IMR-90 (cell line): Measurements from ENCODE around the gene ASCL5. TPM values are rescaled to one million over a fixed set of nuclear protein-coding genes. Genes with fewer than 3 reads are reported as not detected.

Experiments
- ATAC-seq: fragments of 200-7000 bp; cut with Tn5 transposase; 2 replicates; pipeline ENCODE4 v1.9.1; 2020; ENCODE audit warnings: low read depth, mild to moderate bottlenecking, moderate library complexity
- BruUV-seq: library from RNA; stranded (reverse); fragments of 400-500 nt; replicated peaks from 2 replicates; lab custom pipeline; 2021; lab: Mats Ljungman, UMichigan
- CTCF ChIA-PET: fragments of 300-600 bp; formaldehyde crosslinking; extraction: SDS; loops from one replicate; lab custom pipeline; 2021; ENCODE audit warnings: antibody characterized with exemption; lab: Yijun Ruan, JAX
- POLR2A ChIA-PET: fragments of 300-600 bp; sonication (Branson Sonifier 250); formaldehyde crosslinking; loops from one replicate; lab custom pipeline; 2022; ENCODE audit warnings: antibody characterized with exemption; ENCODE audit not compliant: unreplicated experiment; lab: Charles Lee
- DNase-seq: peaks from one replicate; pipeline ENCODE4 v3.0.0; 2013
- H2AFZ ChIP-seq: replicated peaks from 2 replicates; pipeline ENCODE3; 2013; ENCODE audit warnings: low read length, mild to moderate bottlenecking; ENCODE audit not compliant: poor library complexity
- H2AK5ac ChIP-seq: 2 replicates; pipeline ENCODE4 v1.6.1; 2013; ENCODE audit warnings: low read depth, low read length, inconsistent platforms
- H2AK9ac ChIP-seq: replicated peaks from 2 replicates; pipeline ENCODE3; 2013; ENCODE audit warnings: mild to moderate bottlenecking, low read depth, low read length, moderate library complexity; ENCODE audit not compliant: poor library complexity
- H2BK120ac ChIP-seq: 2 replicates; pipeline ENCODE4 v1.6.1; 2013; ENCODE audit warnings: low read depth, low read length, inconsistent platforms
- H2BK15ac ChIP-seq: 3 replicates; pipeline ENCODE4 v1.6.1; 2013; ENCODE audit warnings: low read depth, low read length, inconsistent platforms
- H2BK20ac ChIP-seq: 2 replicates; pipeline ENCODE4 v1.6.1; 2013; ENCODE audit warnings: low read depth, mild to moderate bottlenecking, inconsistent platforms, low read length, moderate library complexity
- H2BK5ac ChIP-seq: 2 replicates; pipeline ENCODE4 v1.6.1; 2013; ENCODE audit warnings: mild to moderate bottlenecking, low read depth, low read length, inconsistent platforms; ENCODE audit not compliant: poor library complexity, severe bottlenecking
- H3K14ac ChIP-seq: replicated peaks from 2 replicates; pipeline ENCODE4 v1.6.1; 2013; ENCODE audit warnings: low read depth, low read length, inconsistent platforms
- H3K18ac ChIP-seq: 2 replicates; pipeline ENCODE4 v1.6.1; 2013; ENCODE audit warnings: low read depth, low read length, control low read depth
- H3K23ac ChIP-seq: 2 replicates; pipeline ENCODE4 v1.6.1; 2013; ENCODE audit warnings: low read depth, low read length, inconsistent platforms
- H3K27ac ChIP-seq: 2 replicates; pipeline ENCODE4 v1.5.1; 2013; ENCODE audit warnings: mild to moderate bottlenecking, control low read depth, low read length; ENCODE audit not compliant: insufficient read depth
- H3K27me3 ChIP-seq: 2 replicates; pipeline ENCODE4 v1.6.1; 2013; ENCODE audit warnings: low read length; ENCODE audit not compliant: control insufficient read depth, insufficient read depth
- H3K36me3 ChIP-seq: 2 replicates; pipeline ENCODE4 v1.6.1; 2013; ENCODE audit warnings: low read length, mixed read lengths; ENCODE audit not compliant: control insufficient read depth, insufficient read depth
- H3K4ac ChIP-seq: 2 replicates; pipeline ENCODE4 v1.6.1; 2013; ENCODE audit warnings: low read depth, low read length, inconsistent platforms
- H3K4me1 ChIP-seq: 2 replicates; pipeline ENCODE4 v1.6.1; 2013; ENCODE audit warnings: low read length, mixed read lengths; ENCODE audit not compliant: control insufficient read depth, insufficient read depth
- H3K4me2 ChIP-seq: 2 replicates; pipeline ENCODE4 v1.6.1; 2013; ENCODE audit warnings: low read depth, mild to moderate bottlenecking, control low read depth, low read length, moderate library complexity
- H3K4me3 ChIP-seq: 2 replicates; pipeline ENCODE4 v1.5.1; 2013; ENCODE audit warnings: low read depth, mild to moderate bottlenecking, control low read depth, low read length, moderate library complexity; ENCODE audit not compliant: insufficient read depth
- H3K56ac ChIP-seq: 2 replicates; pipeline ENCODE4 v1.6.1; 2013; ENCODE audit warnings: low read length, inconsistent platforms; ENCODE audit not compliant: insufficient read depth; ENCODE audit errors: extremely low read depth
- H3K79me1 ChIP-seq, 2 experiments: 2 replicates each; pipeline ENCODE4 v1.6.1; 2013; ENCODE audit warnings: low read length in 2 of 2, inconsistent platforms in 1 of 2, low read depth in 1 of 2
- H3K9ac ChIP-seq: 2 replicates; pipeline ENCODE4 v1.6.1; 2013; ENCODE audit warnings: low read depth, low read length, control low read depth
- H3K9me1 ChIP-seq: 2 replicates; pipeline ENCODE4 v1.6.1; 2013; ENCODE audit warnings: low read length, inconsistent platforms; ENCODE audit not compliant: insufficient read depth
- H3K9me3 ChIP-seq: 2 replicates; pipeline ENCODE4 v1.6.1; 2013; ENCODE audit warnings: low read length; ENCODE audit not compliant: control insufficient read depth, insufficient read depth
- H4K20me1 ChIP-seq: 2 replicates; pipeline ENCODE4 v1.6.1; 2013; ENCODE audit warnings: low read length, inconsistent platforms; ENCODE audit not compliant: insufficient read depth
- H4K5ac ChIP-seq: 2 replicates; pipeline ENCODE4 v1.6.1; 2013; ENCODE audit warnings: mild to moderate bottlenecking, low read depth, low read length, control low read depth
- H4K8ac ChIP-seq, 2 experiments: 2 replicates each; pipeline ENCODE4 v1.6.1; 2013; ENCODE audit warnings: low read depth in 2 of 2, low read length in 2 of 2, control low read depth in 1 of 2, inconsistent platforms in 1 of 2
- H4K91ac ChIP-seq: 2 replicates; pipeline ENCODE4 v1.6.1; 2013; ENCODE audit warnings: low read depth, low read length, inconsistent platforms; ENCODE audit not compliant: insufficient read depth
- CEBPB ChIP-seq: IDR thresholded peaks from 2 replicates; pipeline ENCODE4 v1.6.1; 2012; ENCODE audit warnings: low read depth, low read length, improper control_type of control experiment
- CHD1 ChIP-seq: IDR thresholded peaks from 2 replicates; pipeline ENCODE4 v1.6.1; 2012; ENCODE audit warnings: low read depth, low read length, improper control_type of control experiment
- CTCF ChIP-seq: conservative IDR thresholded peaks from 2 replicates; pipeline ENCODE4 v1.5.1; 2012; ENCODE audit warnings: mild to moderate bottlenecking, low read depth, low read length, improper control_type of control experiment
- ELK1 ChIP-seq: fragments of 150-350 bp; IDR thresholded peaks from 2 replicates; pipeline ENCODE4 v1.6.1; 2016; ENCODE audit warnings: low read depth, mild to moderate bottlenecking, low read length, moderate library complexity, borderline replicate concordance
- FOS ChIP-seq: fragments of 150-350 bp; IDR thresholded peaks from 2 replicates; pipeline ENCODE4 v1.6.1; 2016; ENCODE audit warnings: low read depth, low read length
- MXI1 ChIP-seq: IDR thresholded peaks from 2 replicates; pipeline ENCODE4 v1.6.1; 2012; ENCODE audit warnings: low read depth, mild to moderate bottlenecking, low read length, moderate library complexity, borderline replicate concordance
- NFE2L2 ChIP-seq: fragments of 150-350 bp; IDR thresholded peaks from 2 replicates; pipeline ENCODE4 v1.6.1; 2016; ENCODE audit warnings: low read depth, mild to moderate bottlenecking, low read length
- POLR2A ChIP-seq: IDR thresholded peaks from 2 replicates; pipeline ENCODE4 v1.6.1; 2012; ENCODE audit warnings: mild to moderate bottlenecking, low read depth, low read length
- RAD21 ChIP-seq: IDR thresholded peaks from 2 replicates; pipeline ENCODE4 v1.6.1; 2012; ENCODE audit warnings: low read length, improper control_type of control experiment
- RFX5 ChIP-seq: IDR thresholded peaks from 2 replicates; pipeline ENCODE4 v1.8.0; 2012; ENCODE audit warnings: low read depth, mild to moderate bottlenecking, low read length, moderate library complexity
- WGBS, 2 experiments: methylation state at CpG; one replicate each; pipeline versions ENCODE4 v1.1.5 to v1.1.7; 2013; ENCODE audit warnings: missing lambda C conversion rate in 2 of 2; ENCODE audit not compliant: insufficient read length in 1 of 2; ENCODE audit errors: extremely low coverage in 2 of 2; 5-methylcytosine and 5-hydroxymethylcytosine counted together
- dilution Hi-C: fragments of 300-500 bp; cut with HindIII; formaldehyde crosslinking; loops from one replicate; pipeline ENCODE4 v1.14.3; 2018; ENCODE audit warnings: low sequenced_read_pairs; ENCODE audit not compliant: unreplicated experiment
- in situ Hi-C: fragments of 300-500 bp; cut with MboI; formaldehyde crosslinking; loops from 3 replicates; pipeline ENCODE4 v1.14.3; 2019; ENCODE audit warnings: low sequenced_read_pairs, inconsistent platforms, mixed read lengths
- intact Hi-C: fragments of 100-400 bp; cut with micrococcal nuclease; formaldehyde crosslinking; loops from 2 replicates; pipeline ENCODE4 v1.10.0; 2022
- polyA plus RNA-seq, 3 experiments: library from polyadenylated mRNA; depleted of rRNA; stranded (reverse); fragments of >200 nt; gene quantifications; 2 replicates each; pipeline ENCODE4 v1.2.3, GENCODE V29; 2012; ENCODE audit warnings: low replicate concordance in 1 of 3
- total RNA-seq: library from RNA; depleted of rRNA; stranded (reverse); fragments of >200 nt; gene quantifications from 2 replicates; pipeline ENCODE4 v1.2.3, GENCODE V29; 2012

Gene ASCL5
- total and polyA plus RNA-seq, 2 of the 4 experiments (the other 2 are of a cell fraction), result not detected

GRCh38 chr1:201147396-201148015 lies 20.5 kb upstream of the ASCL5 start:
- Histone ChIP-seq H3K23ac (no peak overlapping the region), H3K27ac (no peak overlapping the region), H2AK9ac (no peak overlapping the region), H3K9me3 (no peaks in the 10 kb centered on the region), H4K8ac (no peak overlapping the region), H3K56ac (no peak overlapping the region), H3K18ac (no peak overlapping the region), H4K20me1 (no peaks in the 10 kb centered on the region; the same call in 1 of the 2 replicates), H3K27me3 (no peaks in the 10 kb centered on the region), H3K4ac (no peak overlapping the region), H3K4me3 (no peak overlapping the region), H3K4me2 (no peak overlapping the region), H2BK120ac (no peak overlapping the region), H2BK20ac (no peak overlapping the region), H3K9me1 (no peaks in the 10 kb centered on the region), H2AFZ (no peak overlapping the region), H2AK5ac (no peak overlapping the region), H3K14ac (no peak overlapping the region), H3K79me1 (peaks cover under 1 to 24% of the 10 kb centered on the region in 2 experiments; a peak in 2 of 4 replicates), H3K36me3 (peaks cover 73% of the 10 kb centered on the region), H2BK15ac (no peak overlapping the region), H4K91ac (no peak overlapping the region), H2BK5ac (no peak overlapping the region), H4K5ac (no peak overlapping the region), H3K9ac (no peak overlapping the region), H3K4me1 (no peaks in the 10 kb centered on the region)
- CTCF ChIA-PET, result no interaction called here
- POLR2A ChIA-PET, result no interaction called here
- BruUV-seq, result no TSS peak
- dilution Hi-C loops (no loop called here), intact Hi-C loops (no loop called here), in situ Hi-C loops (no loop called here)
- ATAC-seq (no peak), DNase-seq (no peak)
- no peak for TF ChIP-seq RAD21
- TF ChIP-seq NFE2L2, result no peak
- no peak for TF ChIP-seq CHD1
- TF ChIP-seq CTCF, result no peak
- TF ChIP-seq CEBPB, result no peak
- no peak for TF ChIP-seq POLR2A
- TF ChIP-seq RFX5, result no peak
- TF ChIP-seq ELK1, result no peak
- no peak for TF ChIP-seq FOS
- TF ChIP-seq MXI1, result no peak
- WGBS, 2 experiments, result 96% methylated on average over 11 of the region's 13 CpGs; no CpG with 5 or more reads in 1 of the 2 experiments
